ENCODE measurements around the gene HPCAL1. TPM values are rescaled to one million over a fixed set of nuclear protein-coding genes. Genes with fewer than 3 reads are reported as not detected.

Gene HPCAL1
- total RNA-seq, 1 donor from 2014 or later, result 9.0 TPM

DNA sequence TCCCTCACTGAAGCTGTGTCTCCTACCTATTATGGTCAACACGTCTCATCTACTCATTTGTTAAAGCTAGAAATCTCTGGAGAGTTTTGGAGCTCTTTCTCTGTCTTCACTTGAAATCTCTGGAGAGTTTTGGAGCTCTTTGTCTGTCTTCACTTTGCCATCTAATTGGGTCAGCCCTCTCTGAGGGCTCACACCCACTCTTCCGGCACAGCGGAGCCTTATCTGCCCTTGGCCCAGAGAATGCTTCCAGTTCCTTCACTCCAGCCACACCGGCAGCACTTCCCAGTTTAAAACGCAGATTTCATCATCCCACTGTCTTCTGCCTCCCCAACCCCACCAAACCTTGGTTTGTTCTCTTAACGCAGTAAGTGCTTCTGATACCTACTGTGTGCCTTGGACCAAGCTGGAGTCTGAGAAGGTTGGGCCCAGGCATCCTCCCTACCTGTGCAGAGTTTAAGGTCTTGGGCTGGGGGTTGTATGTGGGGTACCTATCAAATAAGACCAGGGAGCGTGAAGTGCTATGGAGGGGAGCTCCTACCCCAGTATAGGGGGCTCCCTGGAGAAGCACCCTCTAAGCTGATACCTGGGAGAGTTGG is 5.0 kb downstream of the HPCAL1 start:
- DNase-seq (ENCODE audit: low read depth) (no peak), FAIRE-seq (no peak)
- no peak for TF ChIP-seq CTCF (IDR thresholded peaks at IDR 0.05; ENCODE audit: insufficient read depth, low read length, severe bottlenecking)
- Histone ChIP-seq H3K36me3 (ENCODE audit: control insufficient read depth, insufficient read depth, low read length) (no peaks in the 10 kb centered on the region), H3K4me3 (ENCODE audit: low read depth, low read length) (no peak overlapping the region), H3K27me3 (ENCODE audit: control insufficient read depth, insufficient read depth, low read length) (no peaks in the 10 kb centered on the region)

GRCh38 chr2:10308866-10309265 is 6.2 kb downstream of the HPCAL1 start:
- TF ChIP-seq CTCF (IDR thresholded peaks at IDR 0.05; ENCODE audit: insufficient read depth, low read length, severe bottlenecking), result no peak
- no peak for FAIRE-seq
- H3K27me3 ChIP-seq (ENCODE audit: control insufficient read depth, insufficient read depth, low read length), result no peaks in the 10 kb centered on the region
- no peaks in the 10 kb centered on the region for H3K36me3 ChIP-seq (ENCODE audit: control insufficient read depth, insufficient read depth, low read length)
- H3K4me3 ChIP-seq (ENCODE audit: low read depth, low read length), result no peak overlapping the region
- DNase-seq (ENCODE audit: low read depth), result no peak

DNA sequence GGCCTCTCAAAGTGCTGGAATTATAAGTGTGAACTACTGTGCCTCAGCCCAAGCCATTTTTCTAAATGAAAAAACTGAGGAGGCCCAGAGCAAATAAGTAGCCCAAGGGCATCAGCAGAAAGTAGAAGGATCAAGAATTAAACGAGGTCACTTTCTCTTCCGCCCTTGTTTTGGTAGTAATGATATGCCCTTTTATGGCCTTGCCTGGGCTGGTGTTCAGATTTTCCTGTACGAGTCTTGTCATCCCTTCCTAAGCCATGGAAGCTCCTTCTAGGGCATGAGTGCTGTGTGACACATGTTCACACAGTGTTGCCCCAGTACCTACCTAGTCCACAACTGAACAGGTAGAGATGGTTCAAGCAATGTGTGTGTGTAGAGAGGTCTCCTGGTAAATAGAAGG is 6.6 kb downstream of the HPCAL1 start:
- Histone ChIP-seq H3K4me3 (ENCODE audit: low read depth, low read length) (no peak overlapping the region), H3K27me3 (ENCODE audit: control insufficient read depth, insufficient read depth, low read length) (no peaks in the 10 kb centered on the region), H3K36me3 (ENCODE audit: control insufficient read depth, insufficient read depth, low read length) (no peaks in the 10 kb centered on the region)
- TF ChIP-seq CTCF (IDR thresholded peaks at IDR 0.05; ENCODE audit: insufficient read depth, low read length, severe bottlenecking), result no peak
- no peak for DNase-seq (ENCODE audit: low read depth)
- no peak for FAIRE-seq

DNA sequence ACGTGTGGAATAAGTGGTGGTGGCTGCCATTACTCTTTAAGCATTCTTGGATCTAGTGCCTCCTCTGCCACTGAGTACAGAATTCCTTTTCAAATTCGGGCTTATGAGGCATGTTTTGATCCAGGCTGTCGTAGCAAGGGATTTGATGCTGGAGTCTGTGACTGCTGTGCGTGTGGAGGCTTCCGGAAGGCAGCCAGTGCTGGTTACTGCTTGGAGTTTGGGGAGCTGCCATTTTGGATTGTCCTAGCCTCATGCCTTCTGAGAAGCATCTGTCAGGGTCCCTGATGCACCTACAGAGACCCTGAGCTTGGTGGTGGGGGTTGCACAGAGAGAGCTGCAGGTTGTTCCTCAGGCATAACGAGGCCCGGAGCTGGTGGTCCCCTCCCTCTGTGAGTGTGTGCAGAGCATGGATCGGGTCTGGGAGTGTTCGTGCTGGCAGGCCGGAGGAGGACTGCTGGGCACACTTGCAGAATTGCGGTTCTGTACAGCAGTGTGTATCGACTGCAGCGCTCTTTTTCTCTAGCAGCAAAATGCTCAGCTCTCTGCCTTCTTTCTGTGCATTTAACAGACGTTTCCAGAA is 7.7 kb downstream of the HPCAL1 start:
- Histone ChIP-seq H3K4me3 (ENCODE audit: low read depth, low read length) (no peak overlapping the region), H3K36me3 (ENCODE audit: control insufficient read depth, insufficient read depth, low read length) (no peaks in the 10 kb centered on the region), H3K27me3 (ENCODE audit: control insufficient read depth, insufficient read depth, low read length) (no peaks in the 10 kb centered on the region)
- no peak for TF ChIP-seq CTCF (IDR thresholded peaks at IDR 0.05; ENCODE audit: insufficient read depth, low read length, severe bottlenecking)
- FAIRE-seq (no peak), DNase-seq (ENCODE audit: low read depth) (no peak)

GRCh38 chr2:10311736-10312135 is 9.0 kb downstream of the HPCAL1 start:
- peak; percentile 82 for FAIRE-seq
- Histone ChIP-seq H3K4me3 (ENCODE audit: low read depth, low read length) (no peak overlapping the region), H3K27me3 (ENCODE audit: control insufficient read depth, insufficient read depth, low read length) (no peaks in the 10 kb centered on the region), H3K36me3 (ENCODE audit: control insufficient read depth, insufficient read depth, low read length) (no peaks in the 10 kb centered on the region)
- no peak for DNase-seq (ENCODE audit: low read depth)
- TF ChIP-seq CTCF (IDR thresholded peaks at IDR 0.05; ENCODE audit: insufficient read depth, low read length, severe bottlenecking), result no peak

All from bronchial epithelial cell (primary cell).